GM12878 (cell line): ENCODE results near the gene SPAG16. TPM values are rescaled to one million over a fixed set of nuclear protein-coding genes. Genes with fewer than 3 reads are reported as not detected.
A peak's percentile ranks its signal among the peaks of the same experiment; 100 is the strongest.

Experiments used
- ATAC-seq: fragments of 200-7000 bp; cut with Tn5 transposase; 3 replicates; pipeline ENCODE4 v1.9.1; 2020; ENCODE audit warnings: mild to moderate bottlenecking, moderate library complexity
- BruUV-seq: library from RNA; stranded (reverse); fragments of 400-500 nt; replicated peaks from 2 replicates; lab custom pipeline; 2021; lab: Mats Ljungman, UMichigan
- CTCF ChIA-PET: fragments of 300-600 bp; sonication (Branson Sonifier 250); formaldehyde crosslinking; extraction: SDS; loops from one replicate; lab custom pipeline; 2021; ENCODE audit warnings: inconsistent platforms; lab: Yijun Ruan, JAX
- POLR2A ChIA-PET: fragments of 350-600 bp; formaldehyde crosslinking; extraction: SDS; loops from one replicate; lab custom pipeline; 2021; ENCODE audit warnings: inconsistent platforms; lab: Charles Lee
- RAD21 ChIA-PET: fragments of 300-600 bp; sonication (Branson Sonifier 250); formaldehyde crosslinking; loops from one replicate; lab custom pipeline; 2023; ENCODE audit warnings: antibody characterized with exemption; ENCODE audit not compliant: unreplicated experiment; lab: Charles Lee
- SMC1A ChIA-PET: fragments of 300-600 bp; sonication (Branson Sonifier 250); formaldehyde crosslinking; loops from one replicate; lab custom pipeline; 2023; ENCODE audit not compliant: unreplicated experiment, uncharacterized antibody; lab: Charles Lee
- DNase-seq: peaks from one replicate; pipeline ENCODE4 v3.0.0-alpha.2; 2011; ENCODE audit warnings: low read depth, low spot score
- FAIRE-seq: peaks from 3 replicates; lab custom pipeline; 2011; peaks lifted over from hg19 to GRCh38; lab: Jason Lieb, UNC
- H2AFZ ChIP-seq: 2 replicates; pipeline ENCODE4 v1.6.0; 2011; ENCODE audit warnings: low read depth, low read length, control low read depth; ENCODE audit not compliant: control insufficient read depth
- H3K27ac ChIP-seq: 2 replicates; pipeline ENCODE4 v1.5.1; 2011; ENCODE audit warnings: control low read depth; ENCODE audit not compliant: control insufficient read depth, insufficient read depth
- H3K27me3 ChIP-seq, 2 experiments: replicated peaks in 1 of 2; 2 replicates each; pipeline versions ENCODE4 v1.6.0 to v1.6.1; 2011; ENCODE audit warnings: low read length in 1 of 2; ENCODE audit not compliant: control insufficient read depth in 2 of 2, insufficient read depth in 2 of 2
- H3K36me3 ChIP-seq, 2 experiments: 2 replicates each; pipeline ENCODE4 v1.5.1; 2011; ENCODE audit warnings: low read length in 1 of 2; ENCODE audit not compliant: control insufficient read depth in 2 of 2, insufficient read depth in 2 of 2
- H3K4me1 ChIP-seq: 2 replicates; pipeline ENCODE4 v1.6.1; 2011; ENCODE audit warnings: mild to moderate bottlenecking, low read length, moderate library complexity, mixed read lengths; ENCODE audit not compliant: control insufficient read depth, insufficient read depth
- H3K4me2 ChIP-seq: 2 replicates; pipeline ENCODE4 v1.6.0; 2011; ENCODE audit warnings: control low read depth; ENCODE audit not compliant: control insufficient read depth, insufficient read depth
- H3K4me3 ChIP-seq: fragments of 200-600 bp; sonication (generic); 2 replicates; pipeline ENCODE4 v1.5.1; 2016
- H3K79me2 ChIP-seq: 2 replicates; pipeline ENCODE4 v1.6.0; 2011; ENCODE audit warnings: low read length; ENCODE audit not compliant: control insufficient read depth, insufficient read depth
- H3K9ac ChIP-seq: 2 replicates; pipeline ENCODE4 v1.8.0; 2011; ENCODE audit warnings: low read length, control low read depth, mixed read lengths; ENCODE audit not compliant: control insufficient read depth, insufficient read depth
- H3K9me3 ChIP-seq: replicated peaks from 3 replicates; pipeline ENCODE4 v1.5.1; 2011; ENCODE audit warnings: mild to moderate bottlenecking, low read length; ENCODE audit not compliant: control insufficient read depth, insufficient read depth
- H4K20me1 ChIP-seq: 2 replicates; pipeline ENCODE4 v1.6.0; 2011; ENCODE audit not compliant: control insufficient read depth, insufficient read depth
- BCLAF1 ChIP-seq: fragments of 450-650 bp; IDR thresholded peaks from 2 replicates; pipeline ENCODE4 v1.6.1; 2017; ENCODE audit warnings: antibody characterized with exemption, mild to moderate bottlenecking, moderate library complexity
- BMI1 ChIP-seq: fragments of 450-650 bp; IDR thresholded peaks from 2 replicates; pipeline ENCODE4 v1.6.1; 2016; ENCODE audit warnings: mild to moderate bottlenecking, moderate library complexity, borderline replicate concordance
- CEBPB ChIP-seq, 2 experiments: fragments of 150-350 bp in 1 of 2; IDR thresholded peaks; 2 replicates each; pipeline ENCODE4 v1.6.1; 2012 to 2014; ENCODE audit warnings: low read depth in 2 of 2, low read length in 2 of 2, borderline replicate concordance in 1 of 2, inconsistent platforms in 1 of 2
- CREB1 ChIP-seq: IDR thresholded peaks from 2 replicates; pipeline ENCODE4 v1.6.1; 2012; ENCODE audit warnings: low read depth, mild to moderate bottlenecking, inconsistent platforms
- ELK1 ChIP-seq: IDR thresholded peaks from 2 replicates; pipeline ENCODE4 v1.6.1; 2012; ENCODE audit warnings: low read depth, low read length, improper control_type of control experiment
- IKZF1 ChIP-seq: fragments of 450-650 bp; conservative IDR thresholded peaks from 2 replicates; pipeline ENCODE4 v1.6.1; 2017; ENCODE audit warnings: antibody characterized with exemption, mild to moderate bottlenecking
- JUND ChIP-seq: IDR thresholded peaks from 2 replicates; pipeline ENCODE4 v1.6.1; 2012; ENCODE audit warnings: low read depth, mild to moderate bottlenecking, low read length, improper control_type of control experiment, moderate library complexity
- KDM1A ChIP-seq: fragments of 200-600 bp; sonication (generic); IDR thresholded peaks from 2 replicates; pipeline ENCODE4 v1.6.1; 2016; ENCODE audit warnings: borderline replicate concordance
- LARP7 ChIP-seq: fragments of 450-650 bp; IDR thresholded peaks from 2 replicates; pipeline ENCODE4 v1.6.1; 2017; ENCODE audit warnings: mild to moderate bottlenecking
- SREBF2 ChIP-seq: IDR thresholded peaks from 2 replicates; pipeline ENCODE4 v1.6.1; 2012; ENCODE audit warnings: mild to moderate bottlenecking, low read length
- ZNF207 ChIP-seq: fragments of 450-650 bp; IDR thresholded peaks from 2 replicates; pipeline ENCODE4 v1.6.1; 2014; ENCODE audit warnings: antibody characterized with exemption, mild to moderate bottlenecking, borderline replicate concordance
- ZZZ3 ChIP-seq: IDR thresholded peaks from 2 replicates; pipeline ENCODE4 v1.6.1; 2011; ENCODE audit warnings: low read depth; ENCODE audit not compliant: control insufficient read depth, insufficient read length
- WGBS: methylation state at CpG from one replicate; pipeline ENCODE4 v1.1.6; 2016; ENCODE audit warnings: low lambda C conversion rate; ENCODE audit not compliant: insufficient replicate concordance, insufficient coverage; ENCODE audit errors: missing lambda C conversion rate; 5-methylcytosine and 5-hydroxymethylcytosine counted together
- in situ Hi-C: fragments of 300-500 bp; cut with MboI; formaldehyde crosslinking; loops from 9 replicates; pipeline ENCODE4 v1.14.3; 2018; ENCODE audit warnings: mixed read lengths
- intact Hi-C: fragments of 100-400 bp; cut with micrococcal nuclease; formaldehyde crosslinking; loops from one replicate; pipeline ENCODE4 v1.14.2; 2022; ENCODE audit not compliant: unreplicated experiment
- polyA plus RNA-seq, 11 experiments: library from polyadenylated mRNA; depleted of rRNA in 4 of 11; unstranded in 6 of 11; stranded (reverse) in 5 of 11; fragments of >200 nt; fragmentation: Nextera tagmentation in 4 of 11; fragmentation: Illumina TruSeq in 1 of 11; extraction: Ambion mirVana in 4 of 11; extraction: Trizol in 1 of 11; gene quantifications; 1 replicate in 1 of 11; 2 replicates in 10 of 11; pipeline versions ENCODE4 v1.2.1 to v1.2.3, GENCODE V29; 2011 to 2016; ENCODE audit warnings: inconsistent platforms in 2 of 11, missing spikeins in 2 of 11, low read depth in 1 of 11
- total RNA-seq, 4 experiments: library from RNA; depleted of rRNA in 3 of 4; stranded (reverse); fragments of >200 nt in 3 of 4; fragmentation: Illumina TruSeq in 1 of 4; extraction: Trizol in 1 of 4; gene quantifications; 2 replicates each; pipeline versions ENCODE4 v1.2.1 to v1.2.3, GENCODE V29; 2013 to 2021

SPAG16 gene
- total and polyA plus RNA-seq, 10 of the 15 experiments (the other 5 are each of a cell fraction or from before 2014, with no cell fraction given): 6.0 to 25.0 (median 15.2) TPM

- SMC1A ChIA-PET: no interaction called here
Measured at GRCh38 chr2:214201892-214202291, 917.6 kb downstream of the SPAG16 start.

GRCh38 chr2:214203214-214203613 is 919.0 kb downstream of the SPAG16 start:
- ATAC-seq (peak; percentile 32; the same call in 2 of the 3 replicates), DNase-seq (no peak), FAIRE-seq (no peak)
- Histone ChIP-seq H3K4me3 (no peak overlapping the region), H4K20me1 (no peaks in the 10 kb centered on the region), H2AFZ (peak overlapping the region; percentile 63), H3K79me2 (no peaks in the 10 kb centered on the region), H3K27ac (no peak overlapping the region), H3K27me3 (no peaks in the 10 kb centered on the region), H3K36me3 (no peaks in the 10 kb centered on the region), H3K9me3 (no peaks in the 10 kb centered on the region; the same call in 2 of the 3 replicates), H3K4me2 (no peak overlapping the region), H3K9ac (no peak overlapping the region), H3K4me1 (peaks cover 8% of the 10 kb centered on the region)
- RAD21 ChIA-PET: interaction anchor here (1.7 kb wide), 1 partner anchor 13 kb away, joined by 6 read pairs; no protein-coding TSS in a partner anchor
- POLR2A ChIA-PET: no interaction called here
- CTCF ChIA-PET: interaction anchor here (0.5 to 1.4 kb wide), 4 partner anchors 23 to 1094 kb away, joined by 3 read pairs; no protein-coding TSS in a partner anchor
- in situ Hi-C loops (no loop called here), intact Hi-C loops (no loop called here)
- SMC1A ChIA-PET: interaction anchor here (0.7 to 1.4 kb wide), 2 partner anchors 25 to 54 kb away, joined by 3 to 4 read pairs; no protein-coding TSS in a partner anchor
- BruUV-seq: no TSS peak
- WGBS: 4% methylated on average over 3 of the region's 3 CpGs
- TF ChIP-seq SREBF2 (no peak), ZNF207 (no peak), JUND (no peak), BCLAF1 (no peak), BMI1 (no peak), CEBPB (IDR thresholded peaks at IDR 0.05; ENCODE audit: borderline replicate concordance in 1 of 2, low read depth in 2 of 2, low read length in 2 of 2) (no peak), IKZF1 (no peak), ELK1 (no peak), CREB1 (no peak)

More at GRCh38 chr2:214201892-214202291, 917.6 kb downstream of the SPAG16 start:
- Histone ChIP-seq H3K27ac (no peak overlapping the region), H3K27me3 (no peaks in the 10 kb centered on the region), H3K36me3 (no peaks in the 10 kb centered on the region), H2AFZ (no peak overlapping the region), H3K9me3 (no peaks in the 10 kb centered on the region; the same call in 2 of the 3 replicates), H4K20me1 (no peaks in the 10 kb centered on the region), H3K4me2 (no peak overlapping the region), H3K4me3 (no peak overlapping the region), H3K79me2 (no peaks in the 10 kb centered on the region), H3K9ac (no peak overlapping the region), H3K4me1 (peaks cover 8% of the 10 kb centered on the region)
- FAIRE-seq (no peak), DNase-seq (no peak), ATAC-seq (no peak)
- WGBS: 55% methylated on average over 2 of the region's 2 CpGs
- CTCF ChIA-PET: no interaction called here
- POLR2A ChIA-PET: no interaction called here
- intact Hi-C loops: no loop called here
- RAD21 ChIA-PET: no interaction called here
- no peak for TF ChIP-seq LARP7
- no peak for TF ChIP-seq KDM1A
- TF ChIP-seq ZZZ3: no peak
- in situ Hi-C loops: no loop called here
- BruUV-seq: no TSS peak
